ENCODE data around the gene NPB.
A peak's percentile ranks its signal among the peaks of the same experiment; 100 is the strongest.

The NPB gene

DNA sequence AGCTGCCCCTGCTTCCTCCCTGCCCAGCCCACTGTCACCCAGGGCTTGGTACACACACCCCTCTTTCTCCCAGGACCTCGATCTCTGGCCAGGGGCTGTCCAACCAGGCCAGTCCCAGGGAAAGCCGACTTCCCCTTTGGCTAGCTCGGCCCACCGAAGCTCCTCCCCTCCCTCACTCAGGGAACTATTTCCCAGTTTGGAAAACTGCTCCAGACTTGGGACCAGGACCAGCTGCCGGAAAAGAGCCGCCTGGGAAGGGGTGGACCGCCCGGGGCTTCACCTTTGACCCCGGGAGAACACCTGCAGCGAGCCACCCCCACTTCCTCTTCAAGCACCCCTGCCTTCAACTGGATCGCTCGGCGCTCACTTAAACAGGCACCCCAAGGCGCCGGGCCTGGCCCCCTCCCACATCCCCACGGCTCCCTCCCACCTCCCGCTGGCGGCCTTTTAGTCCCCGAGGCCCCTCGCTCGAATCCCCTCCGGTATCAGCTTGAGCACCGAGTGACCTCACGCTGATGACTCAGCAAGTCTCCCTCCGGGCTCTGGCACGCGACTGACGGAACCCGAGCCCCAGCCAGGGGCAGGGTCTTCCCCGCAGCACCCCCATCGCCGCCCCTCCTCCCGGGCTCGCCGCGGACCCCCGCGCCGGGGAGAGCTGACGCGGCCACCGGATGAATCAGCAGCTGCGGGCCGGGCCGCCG lies 24.6 kb downstream of the NPB start:
- DNase-seq = peak; percentile 47 to 62

DNA sequence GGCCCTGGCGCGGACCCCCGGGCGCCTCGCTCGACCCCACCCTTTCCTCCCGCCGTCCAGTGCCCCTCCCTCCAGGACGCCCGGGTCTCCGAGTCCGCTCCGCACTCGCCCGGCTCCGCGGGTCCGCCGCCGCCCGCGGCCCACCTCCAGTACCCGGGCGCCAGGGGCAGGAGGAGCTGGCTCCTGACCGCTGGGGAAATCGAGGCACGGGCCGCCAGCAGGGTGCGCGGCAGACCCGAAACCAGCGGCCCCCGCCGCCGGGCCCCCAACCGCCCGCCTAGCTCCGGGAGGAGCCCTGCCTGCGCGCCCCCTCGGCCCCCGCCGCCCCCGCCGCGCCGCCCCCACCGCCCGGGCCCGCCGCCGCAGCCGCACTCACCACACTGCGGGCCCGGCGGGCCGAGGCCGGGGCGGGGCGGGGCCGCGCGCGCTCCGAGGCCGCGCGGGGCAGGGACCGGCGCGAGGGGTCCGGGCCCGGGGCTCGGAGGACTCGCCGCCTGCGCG lies 25.2 kb downstream of the NPB start:
- no peak for DNase-seq

- DNase-seq = peak; percentile 91
Measured at GRCh38 chr17:81927653-81928543, 25.9 kb downstream of the NPB start, which contains the start of gene MAFG. TSS of gene MAFG (minus strand) at chr17:81927735. CDS start at chr17:81923185, 4,550 bp downstream.

DNA sequence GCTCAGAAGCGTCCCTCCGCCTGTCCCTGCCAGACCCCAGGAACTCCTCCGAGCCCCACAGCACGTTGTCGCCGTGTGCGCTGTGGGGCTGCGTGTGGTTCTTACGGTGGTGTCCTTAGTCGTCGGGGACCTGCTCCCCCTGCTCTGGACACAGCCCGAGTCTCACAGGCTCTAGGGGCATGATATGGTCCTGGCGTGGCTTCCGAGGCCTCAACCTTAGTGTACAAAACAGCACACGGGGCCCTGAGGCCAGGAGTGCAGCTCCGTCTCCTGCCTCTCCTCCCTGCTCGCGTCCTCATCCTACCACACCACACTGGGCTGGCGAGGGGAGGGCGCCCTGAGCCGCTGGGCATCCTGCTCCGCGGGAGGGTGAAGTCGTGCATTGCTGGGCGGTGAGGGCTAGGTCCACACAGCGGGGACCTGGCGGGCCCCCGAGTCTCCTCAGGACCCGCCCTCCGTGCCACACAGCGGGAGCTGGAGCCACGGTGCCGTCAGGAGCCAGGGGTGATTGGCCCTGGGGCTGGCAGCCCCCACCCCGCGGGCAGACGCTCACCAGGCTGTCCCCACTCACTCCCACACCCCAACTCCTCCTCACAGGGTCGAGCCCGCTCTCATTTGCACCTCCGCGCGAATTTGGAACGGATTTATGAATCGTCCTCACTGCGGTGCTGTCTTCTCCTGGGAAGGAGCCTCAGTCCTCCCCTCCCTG lies 26.7 kb downstream of the NPB start:
- no peak for DNase-seq

DNA sequence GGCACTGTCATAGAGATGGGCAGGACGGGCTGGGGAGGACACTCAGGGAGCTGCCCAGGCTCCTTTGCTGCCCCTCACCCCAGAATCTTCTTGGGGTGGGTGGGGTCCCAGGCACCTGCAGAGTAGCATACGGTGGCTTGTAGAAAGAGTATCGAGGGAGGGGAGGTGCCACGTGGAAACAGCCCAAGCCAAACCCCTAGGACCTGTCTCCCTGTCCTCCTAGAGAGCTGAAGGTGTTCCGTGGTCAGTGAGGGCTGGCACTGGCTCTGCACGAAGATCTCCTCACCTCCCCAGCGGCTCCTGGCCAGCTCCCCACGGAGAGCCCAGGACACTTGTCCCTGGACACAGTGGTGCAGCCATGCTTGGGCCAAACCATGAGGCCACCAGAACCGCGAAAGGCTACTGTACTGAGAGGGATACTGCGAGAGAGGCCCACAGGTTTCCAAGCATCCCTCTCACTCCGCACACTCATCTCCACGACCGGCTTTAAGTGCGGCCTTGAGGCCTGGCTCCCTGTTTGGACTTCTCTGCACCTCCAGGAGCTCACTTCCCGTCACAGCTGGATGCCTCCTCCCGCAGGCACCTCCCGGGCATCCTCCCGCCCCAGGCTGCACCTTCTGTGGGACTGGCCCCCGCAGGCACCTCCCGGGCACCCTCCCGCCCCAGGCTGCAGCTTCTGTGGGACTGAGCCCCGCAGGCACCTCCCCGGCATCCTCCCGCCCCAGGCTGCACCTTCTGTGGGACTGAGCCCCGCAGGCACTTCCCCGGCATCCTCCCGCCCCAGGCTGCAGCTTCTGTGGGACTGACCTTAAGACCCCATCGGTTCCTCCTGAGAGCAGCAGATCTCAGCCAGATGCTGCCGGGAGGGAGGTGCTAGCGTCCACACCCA lies 27.5 kb downstream of the NPB start:
- no peak for DNase-seq

DNA sequence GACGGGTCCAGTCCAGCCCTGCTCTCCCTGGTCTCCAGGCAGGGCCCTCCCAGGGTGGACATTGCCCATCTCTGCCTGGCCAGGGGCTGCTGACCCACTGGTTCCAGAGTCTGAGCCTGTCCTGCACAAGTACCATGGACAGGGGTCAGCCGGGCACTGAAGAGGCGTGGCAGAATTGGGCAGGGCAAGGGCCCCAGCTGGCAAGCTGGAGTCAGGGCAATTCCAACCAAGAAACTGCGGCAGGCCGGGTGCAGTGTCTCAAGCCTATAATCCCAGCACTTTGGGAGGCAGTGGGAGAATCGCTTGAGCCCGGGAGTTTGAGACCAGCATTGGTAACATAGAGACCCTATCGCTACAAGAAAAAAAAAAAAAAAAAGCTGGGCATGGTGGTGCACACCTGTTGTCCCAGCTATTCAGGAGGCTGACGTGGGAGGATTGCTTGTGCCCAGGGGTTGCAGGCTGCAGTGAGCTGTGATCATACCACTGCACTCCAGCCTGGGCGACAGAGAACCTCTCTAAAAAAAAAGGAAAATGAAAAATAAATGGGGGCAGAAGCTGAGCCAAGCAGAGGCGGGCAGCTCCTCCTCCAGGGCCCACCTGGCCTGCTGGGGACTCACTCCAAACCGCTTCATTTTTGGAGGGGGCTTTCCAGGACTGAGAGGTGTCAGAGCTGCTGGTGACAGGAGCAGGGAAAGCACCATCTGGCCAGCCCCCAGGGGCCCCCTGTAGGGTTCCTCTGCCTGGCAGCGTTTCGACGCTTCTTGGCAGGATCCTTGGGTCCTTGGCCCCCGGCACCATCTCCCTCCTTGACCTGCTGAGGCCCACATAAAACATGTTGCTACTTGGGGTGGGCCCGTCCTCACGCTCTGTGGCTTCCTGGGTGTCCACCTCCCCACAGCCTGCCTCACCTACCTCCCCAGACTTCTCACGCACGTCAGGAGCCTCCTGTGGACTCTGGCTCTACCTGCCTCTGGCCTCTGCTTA lies 28.4 kb downstream of the NPB start:
- DNase-seq = no peak

DNA sequence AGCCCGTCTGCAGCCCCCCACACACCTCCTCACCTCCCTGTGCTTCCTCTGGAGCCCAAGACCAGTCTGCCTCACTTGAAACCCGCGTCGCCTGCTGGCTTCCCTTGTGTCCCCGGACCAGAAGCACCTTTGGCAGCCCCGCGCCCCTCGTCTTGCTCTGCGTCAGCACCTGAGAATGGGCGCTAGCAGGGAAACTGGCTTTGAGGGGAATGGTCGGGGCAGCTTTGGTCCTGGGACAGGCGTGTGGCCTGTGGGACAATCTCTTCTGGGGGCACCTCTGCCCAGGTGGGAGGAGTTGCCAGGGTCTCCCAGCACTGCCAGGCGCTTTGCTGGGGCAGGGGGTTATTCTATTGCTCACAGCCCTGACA lies 29.1 kb downstream of the NPB start:
- DNase-seq = no peak

DNA sequence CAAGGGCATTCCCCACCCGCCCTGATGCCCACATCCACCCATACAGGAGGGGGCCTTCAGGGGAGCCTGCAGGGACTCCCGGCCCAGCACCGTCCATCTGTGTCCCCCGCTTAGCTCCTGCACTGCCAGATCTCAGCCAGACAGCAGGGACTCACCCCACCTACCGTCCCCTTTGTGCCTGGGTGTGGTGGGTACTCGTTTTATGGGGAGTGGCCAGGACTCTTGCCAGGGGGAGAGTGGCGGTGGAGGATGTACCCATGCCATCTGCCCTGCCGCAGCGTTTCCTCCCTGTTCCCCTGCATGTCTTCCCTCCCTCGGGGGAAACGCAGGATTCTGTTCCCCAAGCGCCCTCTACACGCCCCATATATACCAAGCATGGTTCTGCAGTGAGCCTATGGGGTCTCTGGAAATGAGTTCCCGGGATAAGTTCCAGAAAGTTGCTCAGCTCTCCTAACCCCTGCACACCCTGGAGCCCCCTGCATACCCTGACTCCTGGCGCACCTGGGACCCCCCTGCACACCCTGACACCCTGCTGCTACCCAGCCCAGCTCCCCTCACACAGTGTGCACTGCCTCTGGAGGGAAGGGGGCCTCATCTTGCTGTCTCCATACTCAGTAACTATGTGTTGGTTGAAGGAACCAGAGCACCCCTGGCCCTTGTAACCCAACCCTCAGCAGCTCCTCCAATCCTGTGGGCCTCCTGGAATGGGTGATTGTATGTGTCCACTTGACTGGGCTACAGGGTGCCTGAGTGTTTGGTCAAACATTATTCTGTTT lies 29.7 kb downstream of the NPB start:
- DNase-seq = no peak

DNA sequence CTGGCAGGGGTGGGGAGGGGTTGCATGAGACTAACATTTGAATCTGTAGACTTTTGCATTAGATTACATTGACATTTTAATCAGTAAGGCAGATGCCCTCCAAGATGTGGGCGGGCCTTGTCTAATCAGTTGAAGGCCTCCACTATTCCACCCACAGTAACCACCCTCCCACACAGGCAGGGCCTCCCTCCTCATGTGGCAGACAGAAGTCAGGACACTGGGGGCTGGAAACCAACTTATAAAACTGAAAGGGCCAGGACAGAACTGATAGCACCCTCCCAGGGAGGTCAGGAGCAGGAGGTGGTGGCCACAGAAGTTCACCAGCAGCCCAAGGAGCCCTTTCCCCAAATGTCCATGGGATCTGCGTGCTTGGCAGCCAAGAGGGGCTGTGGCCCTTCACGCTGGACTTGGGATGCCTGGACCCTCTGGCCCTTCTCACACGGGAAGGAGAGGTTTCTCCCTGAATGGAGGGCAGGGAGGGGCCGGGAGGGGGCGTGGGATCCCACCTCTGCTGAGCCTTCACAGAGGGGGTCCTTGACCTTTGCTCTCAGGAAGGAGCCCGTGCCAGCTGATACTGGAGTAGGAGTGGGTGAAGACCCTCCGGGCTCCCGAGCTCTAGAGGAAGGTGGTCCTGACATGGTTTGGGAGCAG lies 30.4 kb downstream of the NPB start:
- no peak for DNase-seq

DNA sequence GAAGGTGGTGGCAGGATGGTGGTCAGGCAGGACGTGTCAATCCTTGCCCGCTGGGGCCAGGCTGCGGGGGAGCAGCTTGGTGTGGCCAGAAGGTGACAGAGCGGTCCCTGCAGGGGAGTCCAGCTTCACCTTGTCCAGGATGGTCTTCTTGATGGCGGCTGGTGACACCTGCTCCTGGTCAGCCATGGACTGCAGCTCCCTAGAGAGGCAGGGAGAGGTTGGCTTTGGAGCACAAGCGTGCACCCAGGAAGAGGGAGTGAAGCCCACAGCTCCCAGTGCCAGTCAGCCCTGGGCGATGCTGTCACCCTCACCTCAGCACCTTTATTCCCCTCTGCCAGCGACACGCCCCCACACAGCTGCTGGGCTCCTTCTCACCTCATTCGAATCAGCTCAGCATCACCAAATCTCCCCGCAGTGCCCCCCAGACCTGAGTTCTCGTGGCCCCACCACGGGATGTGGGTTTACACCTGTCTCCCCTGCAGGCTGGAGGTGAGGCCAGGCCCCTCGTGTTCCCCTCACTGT lies 31.2 kb downstream of the NPB start:
- DNase-seq = no peak

- DNase-seq = no peak
Measured at GRCh38 chr17:81934098-81934757, 32.2 kb downstream of the NPB start.

- no peak for DNase-seq
Measured at GRCh38 chr17:81934850-81935708, 33.0 kb downstream of the NPB start.

DNA sequence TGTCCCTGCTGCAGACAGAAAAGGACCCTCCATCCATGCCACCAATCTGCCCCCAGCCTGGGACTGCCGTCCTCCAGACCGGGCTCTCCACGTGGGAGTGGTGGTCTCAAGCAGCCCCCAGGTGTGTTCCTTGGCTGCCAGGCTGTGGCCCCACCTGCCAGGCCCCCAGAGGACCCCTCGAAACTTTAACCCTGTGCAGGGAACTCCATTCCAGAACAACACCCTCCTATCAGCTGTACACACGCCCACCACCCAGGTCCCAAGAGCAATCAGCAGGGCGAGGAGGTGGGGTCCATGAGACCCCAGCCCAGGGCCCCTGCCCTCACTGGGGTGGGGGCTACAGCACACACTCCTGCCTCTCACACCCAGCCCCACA lies 33.7 kb downstream of the NPB start:
- no peak for DNase-seq

GRCh38 chr17:81939218-81939617 lies 37.2 kb downstream of the NPB start:
- no peak for DNase-seq

DNA sequence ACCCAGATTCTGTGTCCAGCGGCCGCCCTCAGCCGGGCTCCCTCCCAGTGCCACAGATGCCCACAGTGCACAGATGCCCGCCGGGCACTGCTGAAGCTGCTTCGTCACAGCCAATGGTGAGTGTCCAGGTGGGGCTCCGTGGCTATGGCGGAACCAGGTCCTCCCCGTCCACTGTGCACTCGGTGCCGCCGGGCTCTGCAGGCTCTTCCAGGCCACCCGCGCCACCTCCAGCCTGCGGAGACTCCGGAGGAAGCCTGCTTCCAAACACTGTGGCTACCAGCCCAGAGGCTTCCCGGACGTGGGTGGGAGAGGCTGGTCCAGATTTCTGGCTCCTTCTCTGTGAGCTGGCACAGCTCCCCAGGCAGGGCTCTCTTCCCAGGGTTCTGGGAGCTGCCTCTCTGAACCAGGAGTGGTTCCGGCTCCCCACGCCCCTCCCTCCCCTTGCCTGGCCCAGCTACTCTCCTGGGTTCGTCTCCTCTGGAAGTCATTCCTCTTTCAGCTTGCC lies 37.9 kb downstream of the NPB start:
- DNase-seq = no peak

GRCh38 chr17:81940538-81941483 lies 38.8 kb downstream of the NPB start:
- DNase-seq = no peak
